ENCODE results near the gene ERBB3. TPM values are rescaled to one million over a fixed set of nuclear protein-coding genes. Genes with fewer than 3 reads are reported as not detected.
A peak's percentile ranks its signal among the peaks of the same experiment; 100 is the strongest.

The ERBB3 gene
- total RNA-seq, 2 donors from 2014 or later: 77.3 to 117 TPM

DNA sequence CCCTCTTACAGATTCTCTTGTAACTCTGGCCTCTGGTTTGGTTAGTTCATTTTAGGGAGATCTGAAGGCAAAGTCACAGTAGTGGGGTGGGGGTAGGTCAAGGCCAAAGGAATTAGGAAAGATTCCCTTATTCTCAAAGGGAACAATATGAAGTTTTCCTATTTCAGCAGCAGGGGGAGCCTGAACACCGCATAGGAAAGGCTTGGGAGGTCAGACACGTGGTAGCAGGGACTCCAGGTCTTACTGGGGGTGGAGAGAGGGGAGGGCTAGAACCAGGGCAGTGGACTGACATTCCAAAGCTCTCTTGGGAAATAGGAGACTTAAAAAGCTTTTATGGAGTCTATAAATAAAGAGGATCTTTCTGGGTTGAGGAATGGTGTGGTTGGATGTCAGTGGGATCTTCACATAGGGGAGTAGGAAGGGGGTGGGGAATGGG is 39.4 kb downstream of the ERBB3 start:
- WGBS: 0% methylated on average over 2 of the region's 2 CpGs
- no peaks in the 10 kb centered on the region for H3K27me3 ChIP-seq (replicated peaks; ENCODE audit: insufficient read depth)
- intact Hi-C loops (cut with DNase I): loop anchor here (1.0 to 5.0 kb wide), 3 partner anchors 38 to 105 kb away; partner anchors contain the start of genes MYL6 and NABP2
- DNase-seq (ENCODE audit: low spot score): peak; percentile 68
- no peaks in the 10 kb centered on the region for H3K9me3 ChIP-seq
- TF ChIP-seq POLR2AphosphoS5 (IDR thresholded peaks at IDR 0.05) (peak; percentile 85), POLR2A (IDR thresholded peaks at IDR 0.05) (no peak), CTCF (IDR thresholded peaks at IDR 0.05) (peak; percentile 66 to 95 (median 80))
- H3K4me3 ChIP-seq: peak overlapping the region in 1 of 2 donors; percentile 61
- H3K4me1 ChIP-seq (replicated peaks): peaks cover 8% of the 10 kb centered on the region
- no peaks in the 10 kb centered on the region for H3K36me3 ChIP-seq
- peak overlapping the region; percentile 93 to 97 for H3K27ac ChIP-seq

DNA sequence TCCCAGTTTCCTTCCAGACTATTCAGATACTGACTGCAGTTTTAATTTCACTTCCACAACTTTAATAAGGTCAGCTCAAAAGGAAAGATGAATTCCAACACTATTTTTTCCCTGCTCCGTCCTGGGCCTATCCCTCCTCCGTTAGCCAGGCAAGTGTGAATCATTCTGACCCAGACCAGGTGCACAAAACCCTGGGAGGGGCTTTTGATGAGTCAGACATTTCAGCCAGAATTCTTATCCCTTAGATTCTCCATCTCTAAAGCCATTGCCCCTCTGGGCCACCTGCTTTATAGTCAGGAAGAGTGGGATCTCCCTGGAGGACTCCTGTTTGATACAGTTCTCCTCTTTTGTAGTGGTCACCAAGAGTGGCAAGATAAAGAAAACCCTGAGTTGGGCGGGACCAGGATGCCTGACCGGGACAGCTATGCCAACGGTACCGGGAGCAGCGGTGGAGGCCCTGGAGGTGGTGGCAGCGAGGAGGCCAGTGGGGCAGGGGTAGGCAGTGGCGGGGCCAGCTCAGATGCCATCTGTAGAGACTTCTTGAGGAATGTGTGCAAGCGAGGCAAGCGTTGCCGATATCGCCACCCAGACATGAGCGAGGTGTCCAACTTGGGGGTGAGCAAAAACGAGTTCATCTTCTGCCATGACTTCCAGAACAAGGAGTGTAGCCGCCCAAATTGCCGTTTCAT is 40.3 kb downstream of the ERBB3 start:
- TF ChIP-seq POLR2AphosphoS5 (IDR thresholded peaks at IDR 0.05): no peak
- TF ChIP-seq CTCF (IDR thresholded peaks at IDR 0.05): no peak
- no peak for TF ChIP-seq POLR2A (IDR thresholded peaks at IDR 0.05)
- Histone ChIP-seq H3K27ac (peak overlapping the region; percentile 93 to 97), H3K4me1 (replicated peaks) (peaks cover 8% of the 10 kb centered on the region), H3K27me3 (replicated peaks; ENCODE audit: insufficient read depth) (no peaks in the 10 kb centered on the region), H3K4me3 (no peak overlapping the region), H3K36me3 (no peaks in the 10 kb centered on the region), H3K9me3 (no peaks in the 10 kb centered on the region)
- WGBS: 85% methylated on average over 17 of the region's 17 CpGs
- intact Hi-C loops (cut with DNase I): no loop called here
- no peak for DNase-seq (ENCODE audit: low spot score)

DNA sequence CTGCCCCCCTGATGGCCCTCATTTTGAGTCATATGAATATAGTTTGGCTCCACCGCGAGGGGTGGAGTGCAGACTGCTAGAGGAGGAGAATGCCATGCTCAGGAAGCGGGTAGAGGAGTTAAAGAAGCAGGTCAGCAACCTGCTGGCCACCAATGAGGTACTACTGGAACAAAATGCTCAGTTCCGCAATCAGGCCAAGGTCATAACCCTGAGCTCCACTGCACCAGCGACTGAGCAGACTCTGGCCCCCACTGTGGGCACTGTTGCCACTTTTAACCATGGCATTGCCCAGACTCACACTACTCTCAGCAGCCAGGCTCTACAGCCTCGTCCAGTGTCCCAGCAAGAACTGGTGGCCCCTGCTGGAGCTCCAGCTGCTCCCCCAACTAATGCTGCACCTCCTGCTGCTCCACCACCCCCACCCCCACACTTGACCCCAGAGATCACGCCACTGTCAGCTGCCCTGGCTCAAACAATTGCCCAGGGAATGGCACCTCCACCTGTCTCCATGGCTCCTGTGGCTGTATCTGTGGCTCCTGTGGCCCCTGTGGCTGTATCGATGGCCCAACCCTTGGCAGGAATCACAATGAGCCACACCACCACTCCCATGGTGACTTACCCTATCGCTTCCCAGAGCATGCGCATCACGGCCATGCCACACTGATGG is 41.4 kb downstream of the ERBB3 start:
- DNase-seq (ENCODE audit: low spot score): no peak
- peaks cover 10% of the 10 kb centered on the region for H3K4me1 ChIP-seq (replicated peaks)
- no peak overlapping the region for H3K4me3 ChIP-seq
- H3K27me3 ChIP-seq (replicated peaks; ENCODE audit: insufficient read depth): no peaks in the 10 kb centered on the region
- H3K9me3 ChIP-seq: no peaks in the 10 kb centered on the region
- no peak overlapping the region for H3K27ac ChIP-seq
- no peak for TF ChIP-seq POLR2A (IDR thresholded peaks at IDR 0.05)
- no peak for TF ChIP-seq CTCF (IDR thresholded peaks at IDR 0.05)
- TF ChIP-seq POLR2AphosphoS5 (IDR thresholded peaks at IDR 0.05): no peak
- WGBS: 83% methylated on average over 7 of the region's 11 CpGs
- intact Hi-C loops (cut with DNase I): no loop called here
- no peaks in the 10 kb centered on the region for H3K36me3 ChIP-seq

DNA sequence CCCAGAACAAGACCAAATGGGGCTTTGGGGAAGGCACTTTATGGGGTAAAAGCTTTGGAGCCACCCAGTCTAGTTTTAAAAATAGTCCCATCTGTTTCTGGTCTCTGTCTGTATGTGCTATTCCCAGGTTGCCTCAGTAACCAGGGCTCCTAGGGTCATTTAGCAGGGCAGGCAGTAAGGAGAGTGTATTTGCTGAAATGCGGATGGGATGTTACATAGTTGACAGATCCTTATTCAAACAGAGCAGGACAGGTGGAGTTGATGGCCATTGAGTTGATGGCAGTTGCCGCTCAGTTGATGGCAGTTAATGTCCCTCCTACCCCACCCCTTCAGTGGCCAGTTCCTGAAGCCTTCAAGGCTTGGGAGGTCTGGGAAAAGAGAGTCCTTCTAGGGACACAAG is 42.7 kb downstream of the ERBB3 start:
- no peak overlapping the region for H3K4me3 ChIP-seq
- H3K27ac ChIP-seq: no peak overlapping the region
- H3K36me3 ChIP-seq: no peaks in the 10 kb centered on the region
- intact Hi-C loops (cut with DNase I): no loop called here
- WGBS: 65% methylated on average over 2 of the region's 2 CpGs
- TF ChIP-seq POLR2AphosphoS5 (IDR thresholded peaks at IDR 0.05): no peak
- no peak for TF ChIP-seq POLR2A (IDR thresholded peaks at IDR 0.05)
- no peak for TF ChIP-seq CTCF (IDR thresholded peaks at IDR 0.05)
- DNase-seq (ENCODE audit: low spot score): no peak
- H3K27me3 ChIP-seq (replicated peaks; ENCODE audit: insufficient read depth): no peaks in the 10 kb centered on the region
- no peaks in the 10 kb centered on the region for H3K9me3 ChIP-seq
- peaks cover 19% of the 10 kb centered on the region for H3K4me1 ChIP-seq (replicated peaks)
